Panc1 (cell line): ENCODE results near the gene PROM2.

Experiments
- CTCF ChIP-seq: fragments of 450-650 bp; IDR thresholded peaks from 2 replicates; pipeline ENCODE4 v1.5.1; 2017; ENCODE audit warnings: mild to moderate bottlenecking
- POLR2AphosphoS5 ChIP-seq: IDR thresholded peaks from 2 replicates; pipeline ENCODE4 v1.6.1; 2012; ENCODE audit warnings: mild to moderate bottlenecking, low read depth, low read length, moderate library complexity
- SIN3A ChIP-seq: IDR thresholded peaks from 2 replicates; pipeline ENCODE4 v1.6.1; 2012; ENCODE audit warnings: low read depth, mild to moderate bottlenecking, low read length, moderate library complexity, borderline replicate concordance; ENCODE audit not compliant: insufficient read depth
- TCF7L2 ChIP-seq: IDR thresholded peaks from 2 replicates; pipeline ENCODE4 v1.6.1; 2011; ENCODE audit warnings: mild to moderate bottlenecking, low read depth, low read length, inconsistent platforms

GRCh38 chr2:95267458-95268210 is 6.6 kb upstream of the PROM2 start:
- TF ChIP-seq CTCF: no peak
- TF ChIP-seq TCF7L2: no peak
- TF ChIP-seq POLR2AphosphoS5: no peak
- no peak for TF ChIP-seq SIN3A
